ENCODE results near the gene TUBGCP6.

Gene TUBGCP6

GRCh38 chr22:50283821-50284220, 39.0 kb upstream of the TUBGCP6 start:
- Histone ChIP-seq H3K9ac (ENCODE audit: low read depth, low read length, poor library complexity, severe bottlenecking) (no peak overlapping the region), H3K4me3 (ENCODE audit: low read length, poor library complexity, severe bottlenecking) (no peak overlapping the region), H2AFZ (ENCODE audit: low read length) (no peak overlapping the region), H3K9me2 (replicated peaks; ENCODE audit: low read depth, low read length) (no peaks in the 10 kb centered on the region), H3K27me3 (ENCODE audit: insufficient read depth, low read length, poor library complexity, severe bottlenecking) (no peaks in the 10 kb centered on the region), H3K9me3 (ENCODE audit: insufficient read depth, low read depth, low read length) (no peaks in the 10 kb centered on the region), H3K4me1 (ENCODE audit: insufficient read depth, low read length, poor library complexity, severe bottlenecking) (no peaks in the 10 kb centered on the region), H3F3A (ENCODE audit: low read depth) (no peaks in the 10 kb centered on the region), H3K36me3 (ENCODE audit: insufficient read depth, low read length) (no peaks in the 10 kb centered on the region; the same call in 1 of the 2 replicates), H4K20me1 (ENCODE audit: insufficient read depth, low read length, poor library complexity, severe bottlenecking) (no peaks in the 10 kb centered on the region), H3K79me2 (ENCODE audit: insufficient read depth, low read length) (no peaks in the 10 kb centered on the region), H3K4me2 (ENCODE audit: low read depth, low read length, poor library complexity, severe bottlenecking) (no peak overlapping the region)
- TF ChIP-seq EZH2phosphoT487 (IDR thresholded peaks at IDR 0.05; ENCODE audit: borderline replicate concordance) (no peak), CTCF (conservative IDR thresholded peaks at IDR 0.05; ENCODE audit: low read length) (no peak)

GRCh38 chr22:50282361-50283155, 37.7 kb upstream of the TUBGCP6 start:
- Histone ChIP-seq H3K9ac (ENCODE audit: low read depth, low read length, poor library complexity, severe bottlenecking) (no peak overlapping the region), H3K9me3 (ENCODE audit: insufficient read depth, low read depth, low read length) (no peaks in the 10 kb centered on the region), H3K36me3 (ENCODE audit: insufficient read depth, low read length) (no peaks in the 10 kb centered on the region; the same call in 1 of the 2 replicates), H3K79me2 (ENCODE audit: insufficient read depth, low read length) (no peaks in the 10 kb centered on the region), H3K4me2 (ENCODE audit: low read depth, low read length, poor library complexity, severe bottlenecking) (no peak overlapping the region), H3K4me3 (ENCODE audit: low read length, poor library complexity, severe bottlenecking) (no peak overlapping the region), H3K9me2 (replicated peaks; ENCODE audit: low read depth, low read length) (no peaks in the 10 kb centered on the region), H3K4me1 (ENCODE audit: insufficient read depth, low read length, poor library complexity, severe bottlenecking) (no peaks in the 10 kb centered on the region), H3F3A (ENCODE audit: low read depth) (no peaks in the 10 kb centered on the region), H4K20me1 (ENCODE audit: insufficient read depth, low read length, poor library complexity, severe bottlenecking) (no peaks in the 10 kb centered on the region), H3K27me3 (ENCODE audit: insufficient read depth, low read length, poor library complexity, severe bottlenecking) (no peaks in the 10 kb centered on the region), H2AFZ (ENCODE audit: low read length) (no peak overlapping the region)
- TF ChIP-seq EZH2phosphoT487 (IDR thresholded peaks at IDR 0.05; ENCODE audit: borderline replicate concordance), result no peak
- TF ChIP-seq CTCF (conservative IDR thresholded peaks at IDR 0.05; ENCODE audit: low read length), result no peak

GRCh38 chr22:50281957-50282356, 37.1 kb upstream of the TUBGCP6 start:
- H4K20me1 ChIP-seq (ENCODE audit: insufficient read depth, low read length, poor library complexity, severe bottlenecking), result no peaks in the 10 kb centered on the region

More at GRCh38 chr22:50281957-50282356, 37.1 kb upstream of the TUBGCP6 start:
- Histone ChIP-seq H3K79me2 (ENCODE audit: insufficient read depth, low read length) (no peaks in the 10 kb centered on the region), H3K4me3 (ENCODE audit: low read length, poor library complexity, severe bottlenecking) (no peak overlapping the region), H3K4me2 (ENCODE audit: low read depth, low read length, poor library complexity, severe bottlenecking) (no peak overlapping the region), H2AFZ (ENCODE audit: low read length) (no peak overlapping the region), H3K36me3 (ENCODE audit: insufficient read depth, low read length) (no peaks in the 10 kb centered on the region; the same call in 1 of the 2 replicates), H3K9me2 (replicated peaks; ENCODE audit: low read depth, low read length) (no peaks in the 10 kb centered on the region), H3F3A (ENCODE audit: low read depth) (no peaks in the 10 kb centered on the region), H3K9ac (ENCODE audit: low read depth, low read length, poor library complexity, severe bottlenecking) (no peak overlapping the region), H3K27me3 (ENCODE audit: insufficient read depth, low read length, poor library complexity, severe bottlenecking) (no peaks in the 10 kb centered on the region), H3K4me1 (ENCODE audit: insufficient read depth, low read length, poor library complexity, severe bottlenecking) (no peaks in the 10 kb centered on the region), H3K9me3 (ENCODE audit: insufficient read depth, low read depth, low read length) (no peaks in the 10 kb centered on the region)
- TF ChIP-seq EZH2phosphoT487 (IDR thresholded peaks at IDR 0.05; ENCODE audit: borderline replicate concordance) (no peak), CTCF (conservative IDR thresholded peaks at IDR 0.05; ENCODE audit: low read length) (no peak)
